Hepatocyte (in vitro differentiated cells): ENCODE results near the gene PKNOX2. TPM values are rescaled to one million over a fixed set of nuclear protein-coding genes. Genes with fewer than 3 reads are reported as not detected.

ENCODE experiments used
- DNase-seq: peaks from one replicate; pipeline ENCODE4 v3.0.0-alpha.2; 2016; ENCODE audit warnings: low spot score
- H2AFZ ChIP-seq: fragments of 200-600 bp; sonication (generic); 2 replicates; pipeline ENCODE4 v1.6.0; 2016; ENCODE audit warnings: antibody characterized with exemption, mild to moderate bottlenecking
- H3K27ac ChIP-seq: fragments of 200-600 bp; sonication (generic); 2 replicates; pipeline ENCODE4 v1.5.1; 2016; ENCODE audit warnings: mild to moderate bottlenecking
- H3K27me3 ChIP-seq: fragments of 200-600 bp; sonication (generic); 2 replicates; pipeline ENCODE4 v1.6.1; 2016
- H3K36me3 ChIP-seq: fragments of 200-600 bp; sonication (generic); replicated peaks from 2 replicates; pipeline ENCODE4 v1.5.1; 2016; ENCODE audit warnings: low read depth; ENCODE audit not compliant: insufficient read depth
- H3K4me1 ChIP-seq: fragments of 200-600 bp; sonication (generic); 2 replicates; pipeline ENCODE4 v1.5.1; 2016; ENCODE audit warnings: mild to moderate bottlenecking, moderate library complexity; ENCODE audit not compliant: insufficient read depth
- H3K4me2 ChIP-seq: fragments of 200-600 bp; sonication (generic); 2 replicates; pipeline ENCODE4 v1.6.0; 2016
- H3K4me3 ChIP-seq: fragments of 200-600 bp; sonication (generic); 2 replicates; pipeline ENCODE4 v1.5.1; 2016; ENCODE audit warnings: mild to moderate bottlenecking
- H3K79me2 ChIP-seq: fragments of 200-600 bp; sonication (generic); 2 replicates; pipeline ENCODE4 v1.6.0; 2017; ENCODE audit warnings: mild to moderate bottlenecking
- H3K9me2 ChIP-seq: fragments of 200-600 bp; sonication (generic); replicated peaks from 2 replicates; pipeline ENCODE4 v1.6.0; 2017; ENCODE audit warnings: mild to moderate bottlenecking; ENCODE audit not compliant: insufficient read depth
- H3K9me3 ChIP-seq: fragments of 200-600 bp; sonication (generic); 2 replicates; pipeline ENCODE4 v1.5.1; 2016; ENCODE audit warnings: low read depth, mild to moderate bottlenecking
- H4K20me1 ChIP-seq: fragments of 200-600 bp; sonication (generic); 2 replicates; pipeline ENCODE4 v1.6.0; 2016; ENCODE audit warnings: mild to moderate bottlenecking; ENCODE audit not compliant: insufficient read depth, poor library complexity, severe bottlenecking
- CTCF ChIP-seq: fragments of 200-600 bp; sonication (generic); IDR thresholded peaks from 2 replicates; pipeline ENCODE4 v1.5.1; 2016; ENCODE audit warnings: antibody characterized with exemption, mild to moderate bottlenecking; ENCODE audit not compliant: poor library complexity
- EZH2 ChIP-seq: fragments of 200-600 bp; sonication (generic); IDR thresholded peaks from 2 replicates; pipeline ENCODE4 v1.6.1; 2016; ENCODE audit warnings: antibody characterized with exemption, mild to moderate bottlenecking, borderline replicate concordance
- EZH2phosphoT487 ChIP-seq: fragments of 200-600 bp; sonication (generic); IDR thresholded peaks from one replicate; pipeline ENCODE4 v1.6.1; 2018; ENCODE audit warnings: antibody characterized with exemption, mild to moderate bottlenecking, low read depth, moderate library complexity; ENCODE audit not compliant: unreplicated experiment, severe bottlenecking
- WGBS: methylation state at CpG from one replicate; pipeline ENCODE4 v1.1.6; 2016; ENCODE audit warnings: low lambda C conversion rate; ENCODE audit errors: missing lambda C conversion rate; 5-methylcytosine and 5-hydroxymethylcytosine counted together
- polyA plus RNA-seq: library from polyadenylated mRNA; unstranded; fragments of >200 nt; fragmentation: Nextera tagmentation; extraction: Ambion mirVana; gene quantifications from 2 replicates; pipeline ENCODE4 v1.2.1, GENCODE V29; 2016
- total RNA-seq: library from RNA; depleted of rRNA; stranded (reverse); fragments of >200 nt; gene quantifications from 2 replicates; pipeline ENCODE4 v1.2.3, GENCODE V29; 2014

PKNOX2 gene
- total and polyA plus RNA-seq, 2 experiments from 2014 or later = 3.0 to 3.1 TPM

GRCh38 chr11:125170001-125170509 lies 5.5 kb downstream of the PKNOX2 start:
- Histone ChIP-seq H3K4me2 (peak overlapping the region; percentile 97), H3K27me3 (peaks cover 29% of the 10 kb centered on the region), H3K9me3 (no peaks in the 10 kb centered on the region), H3K4me3 (no peak overlapping the region), H4K20me1 (no peaks in the 10 kb centered on the region), H3K27ac (peak overlapping the region; percentile 65), H2AFZ (no peak overlapping the region), H3K79me2 (peaks cover 14% of the 10 kb centered on the region), H3K4me1 (peaks cover 49% of the 10 kb centered on the region), H3K9me2 (no peaks in the 10 kb centered on the region), H3K36me3 (no peaks in the 10 kb centered on the region)
- DNase-seq = no peak
- 50% methylated on average over 9 of the region's 9 CpGs for WGBS
- TF ChIP-seq EZH2 (no peak), CTCF (no peak)

DNA sequence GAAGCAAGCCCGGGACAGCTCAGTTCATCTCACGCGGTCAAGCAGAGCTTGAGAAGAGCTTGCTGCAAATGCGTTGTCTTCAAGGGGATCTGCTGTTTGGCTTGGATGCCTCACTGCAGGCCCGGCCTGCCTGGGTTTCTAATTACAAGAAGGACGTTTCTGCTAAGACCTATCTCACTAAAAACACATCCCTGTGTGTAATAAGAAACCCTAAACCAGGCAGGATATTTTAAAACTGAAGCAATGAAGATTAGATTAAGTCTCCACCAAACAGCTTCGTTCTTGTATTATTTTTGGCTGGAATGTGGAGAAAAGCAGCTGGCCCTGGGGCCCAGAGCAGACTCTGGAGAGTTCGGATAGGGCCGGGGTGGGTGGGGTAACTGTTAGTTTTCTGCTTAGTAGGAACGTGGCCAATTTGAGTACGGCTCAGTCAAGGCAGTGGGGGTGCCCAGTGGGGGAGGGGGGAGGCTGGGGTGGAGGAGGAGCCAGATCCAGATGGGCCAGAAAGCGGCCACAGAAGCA lies 6.0 kb downstream of the PKNOX2 start:
- peak overlapping the region; percentile 97 for H3K4me2 ChIP-seq
- H3K9me2 ChIP-seq = no peaks in the 10 kb centered on the region
- peaks cover 26% of the 10 kb centered on the region for H3K27me3 ChIP-seq
- no peaks in the 10 kb centered on the region for H4K20me1 ChIP-seq
- no peaks in the 10 kb centered on the region for H3K9me3 ChIP-seq
- peak; percentile 55 for DNase-seq
- peak overlapping the region; percentile 65 for H3K27ac ChIP-seq
- H3K79me2 ChIP-seq = peaks cover 11% of the 10 kb centered on the region
- peaks cover 49% of the 10 kb centered on the region for H3K4me1 ChIP-seq
- no peaks in the 10 kb centered on the region for H3K36me3 ChIP-seq
- TF ChIP-seq CTCF (no peak), EZH2phosphoT487 (no peak), EZH2 (no peak)
- H3K4me3 ChIP-seq = no peak overlapping the region
- 29% methylated on average over 11 of the region's 12 CpGs for WGBS
- no peak overlapping the region for H2AFZ ChIP-seq

DNA sequence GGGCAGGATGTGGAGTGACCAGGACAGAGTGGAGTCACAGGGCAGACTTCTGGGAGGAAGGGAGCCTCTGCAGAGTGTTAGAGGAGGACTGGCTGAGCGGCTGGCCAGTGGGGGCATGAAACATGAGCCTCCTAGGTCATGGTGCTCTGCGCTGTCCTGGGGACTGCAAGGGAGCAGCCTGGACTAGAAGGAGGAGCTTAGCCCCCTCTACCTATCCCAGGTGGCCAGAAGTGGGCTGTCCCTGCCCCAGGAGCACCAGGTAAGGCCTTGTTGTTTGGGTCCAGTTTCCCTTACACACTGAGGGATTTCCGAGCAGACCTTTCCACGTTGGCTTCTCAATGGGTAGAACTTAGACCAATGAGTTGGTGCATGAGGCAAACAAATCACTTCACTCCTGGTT lies 7.4 kb downstream of the PKNOX2 start:
- H3K27ac ChIP-seq = no peak overlapping the region
- H3K9me2 ChIP-seq = no peaks in the 10 kb centered on the region
- H3K4me3 ChIP-seq = no peak overlapping the region
- H2AFZ ChIP-seq = no peak overlapping the region
- H3K79me2 ChIP-seq = peaks cover 3% of the 10 kb centered on the region
- H3K4me1 ChIP-seq = peaks cover 44% of the 10 kb centered on the region
- H4K20me1 ChIP-seq = no peaks in the 10 kb centered on the region
- 92% methylated on average over 4 of the region's 4 CpGs for WGBS
- H3K4me2 ChIP-seq = no peak overlapping the region
- peaks cover 12% of the 10 kb centered on the region for H3K27me3 ChIP-seq
- H3K36me3 ChIP-seq = no peaks in the 10 kb centered on the region
- H3K9me3 ChIP-seq = no peaks in the 10 kb centered on the region
- no peak for DNase-seq
- TF ChIP-seq EZH2phosphoT487 (no peak), EZH2 (no peak), CTCF (no peak)
